HEK293T (cell line): ENCODE measurements around the gene MAST4.

ENCODE experiments used
- HDGF ChIP-seq: fragments of 450-650 bp; IDR thresholded peaks from 2 replicates; pipeline ENCODE4 v1.6.1; 2017; ENCODE audit warnings: antibody characterized with exemption, borderline replicate concordance
- ZNF384 ChIP-seq: fragments of 450-650 bp; IDR thresholded peaks from 2 replicates; pipeline ENCODE4 v1.6.1; 2016
- TF ChIP-seq, protein P1 (sequence below): fragments of 450-650 bp; IDR thresholded peaks from 2 replicates; pipeline ENCODE4 v1.6.1; 2016

DNA sequence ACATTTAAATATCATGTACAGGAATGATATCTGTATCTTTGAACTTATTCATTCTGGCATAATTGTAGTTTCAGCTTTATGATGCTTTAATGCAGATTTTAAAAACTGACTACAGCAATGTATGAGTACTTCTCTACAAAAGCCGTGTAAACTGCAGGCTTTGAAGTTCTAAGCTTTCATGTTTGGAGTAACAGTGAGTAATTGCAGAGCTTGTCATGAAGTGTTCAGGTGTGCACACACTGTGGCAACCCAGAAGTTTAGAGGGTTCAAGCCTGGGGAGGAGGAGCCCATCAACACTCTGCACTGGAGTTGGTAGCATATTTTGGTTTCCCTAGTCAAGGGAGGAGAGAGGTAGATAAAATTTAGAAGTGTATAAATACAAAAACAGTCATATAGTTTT lies 469.5 kb downstream of the MAST4 start:
- no peak for TF ChIP-seq HDGF
- no peak for TF ChIP-seq ZNF384
- TF ChIP-seq, protein P1, sequence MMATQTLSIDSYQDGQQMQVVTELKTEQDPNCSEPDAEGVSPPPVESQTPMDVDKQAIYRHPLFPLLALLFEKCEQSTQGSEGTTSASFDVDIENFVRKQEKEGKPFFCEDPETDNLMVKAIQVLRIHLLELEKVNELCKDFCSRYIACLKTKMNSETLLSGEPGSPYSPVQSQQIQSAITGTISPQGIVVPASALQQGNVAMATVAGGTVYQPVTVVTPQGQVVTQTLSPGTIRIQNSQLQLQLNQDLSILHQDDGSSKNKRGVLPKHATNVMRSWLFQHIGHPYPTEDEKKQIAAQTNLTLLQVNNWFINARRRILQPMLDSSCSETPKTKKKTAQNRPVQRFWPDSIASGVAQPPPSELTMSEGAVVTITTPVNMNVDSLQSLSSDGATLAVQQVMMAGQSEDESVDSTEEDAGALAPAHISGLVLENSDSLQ, result no peak
